Suprapubic skin (tissue), 4 donors: ENCODE data around the gene INSIG1.

ENCODE experiments used
- CTCF ChIP-seq, 2 donors: fragments of 200-600 bp in 1 of 2; fragments of 450-650 bp in 1 of 2; sonication (generic) in 1 of 2; IDR thresholded peaks; one replicate each; pipeline ENCODE4 v1.5.1; 2016 to 2019; ENCODE audit warnings: antibody characterized with exemption in 2 of 2, mild to moderate bottlenecking in 1 of 2, moderate library complexity in 1 of 2
- EP300 ChIP-seq: sonication (generic); formaldehyde crosslinking; IDR thresholded peaks from one replicate; pipeline ENCODE4 v1.6.1; 2017; ENCODE audit warnings: antibody characterized with exemption
- POLR2A ChIP-seq, 2 donors: fragments of 450-650 bp; IDR thresholded peaks; one replicate each; pipeline ENCODE4 v1.6.1; 2017; ENCODE audit warnings: antibody characterized with exemption in 2 of 2, mild to moderate bottlenecking in 2 of 2, moderate library complexity in 2 of 2
- POLR2AphosphoS5 ChIP-seq, 3 donors: sonication (generic); formaldehyde crosslinking; IDR thresholded peaks; one replicate each; pipeline ENCODE4 v1.6.1; 2017; ENCODE audit warnings: antibody characterized with exemption in 3 of 3

- TF ChIP-seq CTCF (IDR thresholded peaks at IDR 0.05) (no peak), EP300 (no peak), POLR2A (IDR thresholded peaks at IDR 0.05) (no peak), POLR2AphosphoS5 (IDR thresholded peaks at IDR 0.05) (no peak)
Observed at GRCh38 chr7:155352753-155353115, 55.1 kb downstream of the INSIG1 start.
